BJ (cell line): ENCODE data around the gene GLT1D1. TPM values are rescaled to one million over a fixed set of nuclear protein-coding genes. Genes with fewer than 3 reads are reported as not detected.
"Not testable (repeated sequence)": the region's sequence is repeated elsewhere in the genome, so short reads cannot be mapped to it uniquely, and the experiment has no call there.

Experiments
- CTCF ChIA-PET: fragments of 350-600 bp; formaldehyde crosslinking; extraction: SDS; loops from one replicate; lab custom pipeline; 2021; ENCODE audit warnings: antibody characterized with exemption, inconsistent platforms; lab: Yijun Ruan, JAX
- POLR2A ChIA-PET: fragments of 300-600 bp; sonication (Branson Sonifier 250); formaldehyde crosslinking; extraction: SDS; loops from one replicate; lab custom pipeline; 2021; ENCODE audit warnings: antibody characterized with exemption; lab: Charles Lee
- DNase-seq: peaks from one replicate; pipeline ENCODE4 v3.0.0-alpha.2; 2011; ENCODE audit warnings: low read depth
- H3K27me3 ChIP-seq: 2 replicates; pipeline ENCODE4 v1.6.0; 2011; ENCODE audit warnings: low read length; ENCODE audit not compliant: control insufficient read depth, insufficient read depth
- H3K36me3 ChIP-seq: 2 replicates; pipeline ENCODE4 v1.5.1; 2011; ENCODE audit warnings: low read length; ENCODE audit not compliant: control insufficient read depth, insufficient read depth
- H3K4me3 ChIP-seq: 2 replicates; pipeline ENCODE4 v1.5.1; 2011; ENCODE audit warnings: low read depth, mild to moderate bottlenecking, control low read depth, low read length
- CTCF ChIP-seq: IDR thresholded peaks from 2 replicates; pipeline ENCODE4 v1.5.1; 2011; ENCODE audit warnings: low read depth, mild to moderate bottlenecking, control low read depth, inconsistent platforms, low read length, moderate library complexity; ENCODE audit not compliant: insufficient read depth
- polyA plus RNA-seq: library from polyadenylated mRNA; depleted of rRNA; stranded (reverse); fragments of >200 nt; gene quantifications from 2 replicates; pipeline ENCODE4 v1.2.3, GENCODE V29; 2011

GLT1D1 gene
- polyA plus RNA-seq, 1 experiment: not detected

- no peak overlapping the region for H3K4me3 ChIP-seq
- H3K27me3 ChIP-seq: no peaks in the 10 kb centered on the region
- ChIA-PET CTCF (no interaction called here), POLR2A (no interaction called here)
- no peak for DNase-seq
- TF ChIP-seq CTCF: no peak
- no peaks in the 10 kb centered on the region for H3K36me3 ChIP-seq
These were observed 22.8 kb upstream of the GLT1D1 start for GRCh38 chr12:128830505-128830893.

- POLR2A ChIA-PET: no interaction called here
- no peak overlapping the region for H3K4me3 ChIP-seq
- no peak for TF ChIP-seq CTCF
- DNase-seq: no peak
- H3K27me3 ChIP-seq: no peaks in the 10 kb centered on the region
- no peaks in the 10 kb centered on the region for H3K36me3 ChIP-seq
- CTCF ChIA-PET: no interaction called here
These were observed 19.9 kb upstream of the GLT1D1 start for GRCh38 chr12:128833418-128833817.

- H3K27me3 ChIP-seq, DNase-seq, H3K4me3 ChIP-seq, CTCF ChIA-PET, H3K36me3 ChIP-seq, POLR2A ChIA-PET: not testable (repeated sequence)
These were observed 13.4 kb upstream of the GLT1D1 start for GRCh38 chr12:128839885-128840284.

GRCh38 chr12:128840862-128841468, 12.3 kb upstream of the GLT1D1 start:
- no peak for TF ChIP-seq CTCF
- POLR2A ChIA-PET: no interaction called here
- Histone ChIP-seq H3K27me3 (no peaks in the 10 kb centered on the region), H3K36me3 (no peaks in the 10 kb centered on the region), H3K4me3 (no peak overlapping the region)
- CTCF ChIA-PET: no interaction called here
- no peak for DNase-seq

GRCh38 chr12:128842579-128842978, 10.7 kb upstream of the GLT1D1 start:
- no peak for DNase-seq
- no peaks in the 10 kb centered on the region for H3K27me3 ChIP-seq
- no peaks in the 10 kb centered on the region for H3K36me3 ChIP-seq
- ChIA-PET CTCF (no interaction called here), POLR2A (no interaction called here)
- no peak for TF ChIP-seq CTCF
- no peak overlapping the region for H3K4me3 ChIP-seq

- Histone ChIP-seq H3K27me3 (no peaks in the 10 kb centered on the region), H3K4me3 (no peak overlapping the region), H3K36me3 (no peaks in the 10 kb centered on the region)
- TF ChIP-seq CTCF: no peak
- POLR2A ChIA-PET: no interaction called here
- no peak for DNase-seq
- CTCF ChIA-PET: no interaction called here
These were observed 9.7 kb upstream of the GLT1D1 start for GRCh38 chr12:128843538-128843937.
